GM19452 (cell line): Measurements from ENCODE around the gene AMPH.
"Not testable (repeated sequence)": the region's sequence is repeated elsewhere in the genome, so short reads cannot be mapped to it uniquely, and the experiment has no call there.

ENCODE experiments used
- ATAC-seq: cut with Tn5 transposase; IDR thresholded peaks from one replicate; pipeline ENCODE4 v1.9.1; 2021; ENCODE audit not compliant: unreplicated experiment

Gene AMPH

DNA sequence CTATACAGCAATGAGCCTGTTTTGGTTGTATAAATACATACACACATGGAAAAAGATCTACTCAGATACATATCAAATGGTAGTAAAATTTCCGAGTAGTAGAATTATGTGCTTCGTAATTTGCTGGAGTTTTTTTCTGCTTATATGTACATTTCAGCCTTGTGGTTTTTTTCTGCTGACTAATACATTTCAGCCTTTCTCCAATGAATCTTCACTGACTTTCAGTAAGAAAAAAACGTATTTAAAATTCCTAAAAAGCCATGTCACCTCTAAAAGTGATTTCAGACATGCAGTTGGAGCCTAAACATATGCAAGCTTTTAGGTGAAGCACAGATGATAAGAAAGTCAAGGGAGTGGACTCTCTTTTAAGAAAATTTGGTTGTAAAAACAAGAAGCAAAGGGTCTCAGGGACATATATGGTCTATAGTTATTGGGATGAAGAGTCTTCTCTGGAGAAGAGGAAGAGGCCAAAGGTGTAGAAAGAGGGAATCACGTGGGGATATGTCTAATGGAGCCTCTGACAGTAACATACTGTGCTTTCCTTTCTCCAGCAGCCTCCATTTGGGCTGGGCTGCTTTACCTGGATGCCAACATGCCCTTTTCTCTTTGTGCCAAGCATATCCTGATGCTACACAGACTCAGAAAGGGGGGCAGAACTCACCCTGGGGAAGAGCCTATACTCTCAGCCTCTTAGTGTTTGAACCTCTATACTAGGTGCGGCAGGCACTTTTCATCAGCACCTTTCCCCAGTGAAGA is 2.4 kb downstream of the AMPH start:
- no peak for ATAC-seq

DNA sequence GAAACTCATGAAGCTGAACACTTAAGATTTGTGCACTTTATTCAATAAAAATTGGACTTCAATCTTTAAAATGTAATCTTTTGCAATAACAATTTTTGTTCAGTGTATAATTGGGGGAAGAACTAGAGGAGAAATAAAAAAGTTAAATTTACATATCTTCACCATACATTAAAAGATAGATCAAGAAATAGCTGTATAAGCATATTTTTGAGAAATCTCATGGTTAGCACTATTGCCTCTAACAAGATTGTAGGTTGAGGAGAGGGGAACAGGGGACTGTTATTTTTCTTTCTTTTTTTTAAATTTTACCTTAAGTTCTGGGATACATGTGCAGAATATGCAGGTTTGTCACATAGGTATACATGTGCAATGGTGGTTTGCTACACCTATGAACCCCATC is 5.3 kb downstream of the AMPH start:
- ATAC-seq: no peak

DNA sequence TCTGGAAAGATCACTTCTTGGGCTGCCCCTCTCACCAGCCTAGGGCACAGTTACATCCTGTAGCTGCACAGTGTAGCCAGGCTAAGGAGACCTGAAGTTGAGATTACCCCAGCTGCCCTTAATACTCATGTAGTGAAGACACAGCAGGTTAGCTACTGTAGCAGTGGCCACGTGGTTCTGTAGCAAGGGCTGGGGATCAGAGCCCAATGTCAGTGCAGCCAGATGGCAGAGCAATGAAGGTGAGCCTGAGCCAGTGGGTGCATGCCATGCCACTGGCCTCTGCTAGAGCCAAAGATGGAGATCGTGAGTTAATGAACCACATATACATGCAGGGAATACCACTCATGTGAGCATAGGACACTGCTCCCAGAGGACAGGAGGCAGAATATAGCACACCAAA is 15.5 kb downstream of the AMPH start:
- no peak for ATAC-seq

DNA sequence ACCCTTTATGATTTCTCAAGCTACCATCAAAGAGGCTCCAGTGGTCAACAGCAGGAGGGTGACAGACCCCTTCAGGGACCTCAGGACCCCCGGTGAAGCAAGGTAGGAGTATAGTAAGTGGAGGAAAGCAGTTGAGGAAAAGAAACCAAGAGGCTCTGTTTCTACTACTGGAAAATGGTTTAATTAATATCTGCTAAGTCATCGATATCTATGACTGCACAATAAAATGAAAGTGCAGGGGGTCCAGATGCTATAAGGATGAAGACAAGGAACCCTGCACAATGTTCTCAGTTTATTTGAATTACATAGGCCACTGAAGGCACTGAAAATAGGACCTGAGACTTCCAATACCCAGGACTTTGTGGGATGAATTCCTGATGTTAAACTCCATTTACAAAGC is 23.7 kb downstream of the AMPH start:
- ATAC-seq: no peak

DNA sequence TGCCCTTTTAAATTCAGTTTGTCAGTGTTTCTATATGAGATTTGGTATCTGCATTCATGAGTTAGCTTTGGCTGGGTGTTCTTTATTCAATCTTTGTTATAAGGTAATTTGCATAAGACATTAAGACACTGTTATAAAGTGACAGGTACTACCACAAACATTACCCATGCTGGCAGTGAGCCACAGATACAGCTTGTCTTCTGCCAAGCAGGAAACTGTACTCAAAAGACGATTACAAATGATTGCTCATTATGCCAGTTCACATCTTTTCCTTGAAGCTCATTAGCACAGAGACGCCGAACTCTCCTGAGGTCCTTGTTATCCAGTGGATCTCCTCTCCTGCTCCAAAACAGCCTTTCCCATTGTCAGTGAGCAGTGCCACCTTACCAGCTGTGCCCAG is 30.4 kb downstream of the AMPH start:
- ATAC-seq: no peak

DNA sequence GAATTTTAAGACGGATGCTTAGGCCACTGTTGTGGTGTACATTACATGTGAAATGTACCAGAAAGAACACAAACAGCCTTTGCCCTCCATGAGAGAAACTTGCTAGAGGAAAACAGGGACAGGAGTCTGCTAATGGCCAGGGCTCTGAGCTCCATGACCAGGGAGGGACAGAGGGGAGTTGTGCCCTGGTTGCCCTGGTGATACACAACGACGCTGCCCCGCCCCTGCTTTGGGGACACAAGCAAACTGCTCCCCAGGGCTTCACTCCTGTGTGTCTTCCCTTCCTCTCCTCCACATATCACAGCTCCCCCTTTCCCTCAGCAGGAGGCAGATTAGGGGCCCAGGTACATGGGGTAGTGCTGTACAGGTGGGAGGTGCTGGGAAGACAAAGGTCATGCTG is 36.2 kb downstream of the AMPH start:
- ATAC-seq: no peak

DNA sequence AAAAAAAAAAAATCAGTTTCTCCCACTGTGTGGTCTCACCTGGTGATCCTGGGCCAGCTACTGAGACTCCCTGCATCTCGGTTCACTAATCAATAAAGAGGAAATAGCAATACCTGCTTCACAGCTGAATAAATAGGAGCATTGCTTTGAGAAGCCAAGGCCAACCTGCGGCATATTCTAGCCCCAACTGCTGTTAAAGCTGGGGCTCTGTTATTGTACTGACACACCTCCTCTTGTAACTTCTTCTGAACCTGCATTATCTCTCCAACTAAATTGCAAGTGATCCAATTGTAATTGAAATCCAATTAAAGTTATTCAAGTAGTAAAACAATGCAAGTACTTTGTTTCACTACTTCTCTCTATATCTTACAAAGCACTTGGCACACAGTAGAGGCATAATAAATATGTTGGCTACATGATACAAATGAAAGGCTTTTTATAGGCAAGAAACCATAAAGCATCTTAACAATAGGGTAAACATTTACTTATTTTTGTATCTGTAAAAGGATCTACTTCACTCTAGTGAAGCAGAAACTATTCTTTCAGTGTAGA is 38.4 kb downstream of the AMPH start:
- no peak for ATAC-seq

DNA sequence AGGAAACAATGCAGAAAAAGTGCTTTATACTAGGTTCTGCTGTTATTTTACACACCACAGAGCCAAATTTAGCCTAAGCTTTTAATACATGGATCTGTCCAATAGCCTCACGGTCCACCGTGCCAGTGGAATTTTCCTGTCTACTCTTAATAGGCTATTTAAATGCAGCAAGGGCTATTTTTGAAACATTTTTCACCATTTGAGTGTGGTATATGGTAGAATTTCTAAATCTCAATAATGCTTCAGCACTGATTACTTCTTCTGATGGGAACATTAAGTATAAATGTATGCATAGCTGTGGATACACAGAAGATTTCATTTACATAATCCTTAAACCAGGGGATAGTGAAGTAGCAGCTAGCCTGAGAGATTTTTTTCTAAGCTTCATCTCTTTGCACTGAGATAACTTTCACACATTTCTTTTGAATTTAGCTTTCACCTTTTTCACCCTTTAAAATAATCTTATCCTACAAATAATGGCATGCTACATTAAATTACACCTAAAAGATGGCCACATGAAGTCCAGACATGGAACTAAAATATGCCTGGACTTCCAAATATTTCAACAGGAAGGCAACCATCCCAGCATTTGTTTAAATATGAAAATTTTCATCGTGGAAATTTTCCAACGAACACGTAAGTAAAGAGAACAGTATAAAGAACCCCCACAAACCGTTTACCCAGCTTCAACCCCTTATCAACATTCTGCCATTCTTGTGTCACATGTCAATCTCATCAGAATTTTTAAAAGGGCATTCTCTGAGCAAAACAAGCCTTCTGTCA is 45.4 kb downstream of the AMPH start:
- no peak for ATAC-seq

DNA sequence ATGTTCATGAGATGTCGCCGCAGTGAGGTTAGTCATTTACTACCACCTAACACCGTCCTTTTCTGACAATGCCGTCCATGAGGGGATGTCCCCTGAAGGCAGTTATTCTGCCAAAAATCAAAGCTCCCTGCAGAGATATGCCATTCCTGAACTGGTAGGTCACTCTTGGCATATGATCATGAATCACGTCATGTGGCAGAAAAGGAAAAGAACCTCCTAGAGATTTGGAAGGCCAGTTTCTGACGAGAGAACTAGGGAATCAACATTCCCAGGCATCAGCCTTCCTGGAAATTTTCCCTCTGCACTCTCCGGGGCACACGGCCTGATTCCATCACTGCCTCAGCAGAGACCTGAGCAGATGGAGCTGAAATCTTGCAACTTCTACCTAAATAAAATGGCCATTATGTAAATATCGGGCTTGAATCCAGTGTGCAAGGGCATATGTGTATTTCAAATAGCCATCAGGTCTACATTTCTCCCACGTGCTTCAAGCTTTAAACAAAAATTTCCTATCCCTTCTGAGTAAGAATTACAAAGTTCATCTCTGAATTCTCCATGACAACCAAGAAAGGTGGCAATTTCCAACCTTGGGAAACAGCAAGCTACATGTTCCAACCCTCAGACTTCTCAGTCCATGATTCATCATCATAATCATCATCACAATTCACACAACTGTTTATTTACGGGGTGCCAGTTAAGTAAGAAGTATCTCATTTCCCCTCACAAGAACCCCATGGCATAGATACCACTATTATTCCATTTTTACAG is 46.5 kb downstream of the AMPH start:
- no peak for ATAC-seq

DNA sequence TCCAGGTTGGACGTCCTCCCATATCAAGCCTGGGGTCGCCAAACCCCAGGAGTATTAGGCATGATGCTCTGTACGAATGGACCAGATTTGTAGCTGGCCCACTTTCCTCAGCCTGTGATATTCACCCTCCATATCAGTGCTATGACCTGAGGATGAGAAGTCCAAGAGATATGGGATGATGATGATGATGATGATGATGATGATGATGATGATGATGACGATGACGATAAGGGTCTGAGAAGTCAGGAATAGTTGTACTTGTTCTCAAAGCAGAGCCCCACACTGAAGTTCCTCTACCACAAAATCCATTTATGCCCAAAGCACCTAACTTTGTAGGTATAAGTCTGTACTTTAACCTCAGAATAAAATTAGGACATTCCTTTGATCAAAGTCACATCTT is 50.7 kb downstream of the AMPH start:
- ATAC-seq: no peak

DNA sequence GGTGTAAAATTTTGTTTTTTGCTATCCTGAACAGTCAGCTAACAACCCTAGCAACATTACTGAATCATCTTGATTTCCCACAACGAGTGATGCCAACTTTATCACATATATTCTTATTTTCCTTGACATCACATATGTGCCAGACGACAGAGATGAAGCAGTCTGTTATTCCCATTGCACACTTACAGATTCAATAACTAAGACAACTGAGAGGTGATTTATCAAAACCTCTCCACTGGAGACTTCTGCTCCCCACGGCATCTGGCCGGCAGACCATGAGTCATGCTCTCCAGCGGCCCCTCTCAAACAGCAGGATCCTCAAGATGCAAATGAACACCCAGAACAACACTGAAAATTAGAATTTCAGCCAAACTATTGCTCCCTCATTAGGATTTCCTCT is 57.1 kb downstream of the AMPH start:
- no peak for ATAC-seq

DNA sequence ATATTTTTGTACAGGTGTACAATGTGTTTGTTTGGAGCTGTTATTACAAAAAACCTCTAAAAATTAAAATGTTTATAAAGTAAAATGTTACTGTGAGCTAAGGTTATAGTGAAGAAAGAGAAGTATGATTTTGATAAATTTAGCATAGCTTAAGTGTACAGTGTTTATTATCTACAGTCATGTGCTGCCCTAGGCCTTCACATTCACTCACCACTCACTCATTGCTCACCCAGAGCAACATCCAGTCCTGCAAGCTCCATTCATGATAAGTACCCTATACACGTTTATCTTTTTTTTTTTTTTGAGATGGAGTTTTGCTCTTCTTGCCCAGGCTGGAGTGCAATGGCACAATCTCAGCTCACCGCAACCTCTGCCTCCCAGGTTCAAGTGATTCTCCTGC is 59.6 kb downstream of the AMPH start:
- not testable (repeated sequence) for ATAC-seq

DNA sequence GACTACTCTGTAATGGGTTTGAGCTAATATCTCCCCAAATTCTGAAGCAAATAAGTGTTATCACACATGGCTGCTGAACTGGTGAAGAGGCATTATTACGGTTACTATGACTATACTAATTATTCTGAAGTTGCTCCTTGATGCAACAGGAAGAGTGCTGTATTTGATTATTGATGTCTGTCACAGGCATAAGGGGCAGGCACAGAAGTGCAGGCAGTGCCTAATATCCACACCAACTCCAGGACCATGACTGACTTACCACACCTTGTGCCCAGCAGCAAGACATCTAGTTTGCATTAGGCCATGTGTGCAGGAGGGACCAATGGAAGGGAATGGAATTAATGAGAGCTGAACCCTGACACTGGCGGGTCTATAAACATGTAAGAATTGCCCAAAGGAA is 62.7 kb downstream of the AMPH start:
- no peak for ATAC-seq

DNA sequence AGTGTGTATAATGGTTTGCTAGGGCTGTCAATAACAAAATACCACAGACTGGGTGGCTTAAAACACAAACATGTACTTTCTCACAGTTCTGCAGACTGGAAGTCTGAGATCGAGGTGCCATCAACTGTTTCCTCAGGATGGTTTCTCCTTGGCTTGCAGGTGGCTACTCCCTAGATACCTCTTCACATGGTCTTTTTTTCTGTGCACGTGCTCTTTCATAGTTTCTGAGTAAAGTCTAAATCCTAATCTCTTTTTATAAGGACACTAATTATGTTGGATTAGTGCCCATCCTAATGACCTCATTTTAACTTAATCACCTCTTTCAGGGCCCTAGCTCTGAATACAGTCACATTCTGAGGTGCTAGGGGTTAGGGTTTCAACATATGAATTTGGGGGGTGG is 65.9 kb downstream of the AMPH start:
- ATAC-seq: no peak

DNA sequence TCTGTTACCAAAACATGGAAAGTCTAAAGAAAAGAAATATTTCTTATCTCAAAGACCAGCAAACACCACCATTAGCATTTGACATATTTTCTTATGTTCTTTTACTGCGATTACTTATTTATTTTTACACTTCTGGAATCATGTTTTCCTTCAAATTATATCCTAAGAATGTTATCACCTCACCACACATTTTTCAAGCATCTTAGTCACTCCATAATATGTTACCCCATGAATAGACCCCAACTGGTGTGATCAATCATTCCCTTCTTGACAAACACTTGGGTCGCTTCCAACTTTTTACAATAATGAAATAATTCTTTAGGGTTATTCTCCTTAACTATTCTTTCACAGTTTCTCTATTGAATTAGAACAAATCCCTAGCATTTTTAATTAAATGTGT is 67.4 kb downstream of the AMPH start:
- no peak for ATAC-seq

DNA sequence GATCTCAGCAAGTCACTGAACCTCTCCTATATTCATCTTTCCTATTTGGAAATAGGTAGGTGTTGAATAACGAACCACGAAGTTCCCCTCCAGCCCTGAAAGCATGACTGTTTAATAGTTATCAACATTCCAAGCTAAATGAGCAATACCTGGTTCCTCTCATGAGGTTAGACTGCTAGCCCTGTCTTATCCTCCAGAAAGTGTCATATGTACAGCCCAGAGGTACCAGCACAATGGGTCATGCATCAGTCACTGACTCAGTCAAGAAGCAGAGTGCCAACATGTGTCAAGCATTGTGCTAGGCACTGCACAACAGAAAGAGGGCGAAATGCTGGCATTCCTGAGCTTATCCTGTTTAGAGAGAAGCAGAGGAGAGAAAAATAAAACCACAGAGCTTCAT is 70.0 kb downstream of the AMPH start:
- no peak for ATAC-seq

DNA sequence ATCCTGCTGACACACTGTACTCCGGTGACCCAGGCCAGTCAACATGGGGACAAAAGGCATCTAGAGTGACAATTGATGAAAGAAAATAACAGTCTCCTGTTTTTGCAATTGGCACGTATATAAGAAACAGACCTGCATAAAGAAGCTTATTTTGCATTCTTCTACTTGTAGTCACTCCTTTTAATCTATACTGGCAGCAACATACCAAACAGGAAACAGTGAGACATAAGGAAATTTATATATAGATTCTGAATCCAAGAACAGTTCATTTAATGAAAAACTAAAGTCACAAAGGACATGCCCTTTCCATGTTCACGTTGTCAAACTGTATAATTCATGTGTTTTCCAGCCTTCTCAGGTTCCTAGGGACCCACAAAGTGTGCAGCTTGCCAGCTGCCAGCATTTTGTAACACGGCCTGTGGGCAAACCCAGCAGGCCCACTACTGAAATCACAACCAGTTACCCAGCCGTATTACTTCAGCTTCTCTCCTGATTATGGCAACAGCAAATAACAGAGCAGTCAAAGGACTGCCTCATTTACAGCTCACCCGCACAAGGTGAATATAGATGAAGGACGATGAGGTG is 72.3 kb downstream of the AMPH start:
- no peak for ATAC-seq

DNA sequence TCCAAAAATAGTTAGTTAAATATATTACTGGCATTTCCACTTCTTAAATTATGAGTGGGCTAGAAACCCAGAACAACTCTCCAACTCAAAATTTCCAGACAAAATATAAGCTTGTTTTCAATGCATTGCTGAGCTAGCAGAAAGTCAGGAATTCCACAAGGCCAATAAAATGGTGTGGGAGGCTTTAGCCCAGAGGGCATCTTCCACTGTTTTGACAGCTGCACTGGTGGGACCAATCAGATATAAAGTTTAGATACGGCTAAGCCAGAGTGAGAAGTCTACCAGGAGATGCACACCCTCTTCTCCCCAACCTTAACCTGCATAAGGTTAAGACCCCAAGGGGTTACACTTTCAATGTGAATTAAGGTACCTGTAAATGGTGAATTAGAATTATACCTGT is 76.6 kb downstream of the AMPH start:
- ATAC-seq: no peak

DNA sequence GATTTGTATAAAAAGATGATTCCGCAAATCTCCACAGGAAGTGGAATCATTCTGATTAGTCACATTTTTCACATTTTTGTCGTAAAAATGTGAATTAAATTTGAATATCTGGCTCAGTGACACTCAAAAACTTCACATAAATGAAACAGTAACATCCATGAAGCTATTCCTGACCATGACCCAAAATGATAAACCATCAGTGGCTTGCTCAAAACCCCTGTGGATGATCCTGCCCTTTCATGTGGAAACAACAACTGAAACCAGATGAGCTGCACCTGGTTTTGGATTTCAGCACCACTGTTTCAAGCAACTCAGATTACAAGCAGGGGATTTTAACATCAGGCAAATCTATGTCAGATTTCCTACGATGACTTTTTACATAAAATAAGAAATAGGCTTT is 80.3 kb downstream of the AMPH start:
- no peak for ATAC-seq

DNA sequence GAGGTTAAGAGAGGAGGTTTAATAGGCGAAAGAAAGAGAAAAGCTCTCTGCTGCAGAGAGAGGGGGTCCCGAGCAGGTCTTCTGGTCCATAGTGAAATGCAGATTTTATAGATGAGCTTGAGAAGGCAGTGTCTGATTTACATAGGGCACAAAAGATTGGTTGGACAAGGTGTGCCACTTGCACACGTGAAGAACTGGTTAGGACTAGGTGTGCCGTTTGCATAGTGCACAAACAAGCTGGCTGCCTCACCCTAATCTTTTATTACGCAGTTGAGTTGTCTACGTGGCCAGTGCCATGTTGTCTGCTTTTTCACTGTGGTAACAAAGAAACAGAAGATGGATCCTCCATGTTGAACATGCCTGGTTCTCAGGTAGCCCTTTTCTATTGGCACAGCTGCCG is 82.6 kb downstream of the AMPH start:
- ATAC-seq: no peak

DNA sequence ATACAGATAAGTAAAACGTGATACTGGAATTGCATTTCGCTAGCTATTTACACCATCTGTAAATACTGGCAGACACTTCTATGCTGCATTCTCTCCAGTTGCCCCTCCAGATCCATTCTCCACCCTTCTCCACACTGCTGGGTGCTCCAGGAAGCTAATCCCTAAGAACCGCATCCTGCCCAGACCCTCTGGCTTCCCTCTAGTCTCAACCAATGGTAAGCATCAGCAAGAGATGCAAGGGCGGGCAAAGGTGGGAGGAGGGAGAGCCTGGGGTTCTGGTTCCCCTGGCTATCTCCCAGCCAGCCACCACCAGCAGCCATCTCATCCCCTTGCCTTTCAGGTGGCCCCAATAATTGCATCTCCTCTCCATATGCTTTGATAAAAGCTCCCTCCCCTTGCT is 84.4 kb downstream of the AMPH start:
- ATAC-seq: no peak
